ENCODE results near the gene PDXK. TPM values are rescaled to one million over a fixed set of nuclear protein-coding genes. Genes with fewer than 3 reads are reported as not detected.
"Not testable (repeated sequence)": the region's sequence is repeated elsewhere in the genome, so short reads cannot be mapped to it uniquely, and the experiment has no call there.

Gene PDXK
- total RNA-seq: 10 to 100 TPM; 90.8 to 94.3 TPM
- 10 to 100 TPM; 37.5 to 64.1 TPM for polyA plus RNA-seq

DNA sequence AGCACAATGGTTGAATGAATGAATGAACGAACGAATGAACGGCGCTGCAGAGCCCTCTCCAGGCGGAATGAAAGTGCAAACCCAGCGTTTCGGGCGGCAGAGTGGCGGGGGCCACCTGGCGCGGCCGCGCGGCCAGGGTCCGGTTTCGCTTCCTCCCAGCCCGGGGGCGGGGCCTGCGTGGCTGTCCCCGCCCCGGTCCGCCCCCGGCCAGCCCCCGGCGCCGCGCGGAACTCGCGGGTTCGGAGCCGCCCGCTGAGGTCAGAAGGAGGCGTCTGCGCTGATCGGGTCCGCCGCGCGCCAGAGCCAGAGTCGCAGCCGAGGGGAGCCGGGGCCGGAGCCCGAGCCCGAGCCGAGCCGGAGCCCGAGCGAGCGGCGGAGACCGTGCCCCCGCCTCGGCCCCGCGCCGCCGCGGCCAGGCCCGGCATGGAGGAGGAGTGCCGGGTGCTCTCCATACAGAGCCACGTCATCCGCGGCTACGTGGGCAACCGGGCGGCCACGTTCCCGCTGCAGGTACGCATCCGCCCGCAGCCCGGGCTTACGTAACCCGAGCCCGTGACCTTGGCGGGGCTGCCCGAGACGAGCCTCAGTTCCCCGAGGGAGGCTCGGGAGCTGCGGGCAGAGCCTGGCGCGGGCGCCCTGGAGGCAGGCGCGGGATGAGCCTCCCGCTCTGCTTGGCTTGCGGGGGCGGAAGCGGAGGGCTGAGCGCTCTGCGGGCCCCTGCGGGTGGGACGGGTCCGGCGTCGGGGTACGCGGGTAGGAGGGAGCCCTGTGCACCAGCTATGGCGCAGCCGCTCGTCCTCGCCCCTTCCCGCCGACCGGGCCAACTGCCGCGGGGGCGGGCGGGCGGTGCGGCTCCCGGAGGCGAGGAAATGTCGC is at the start of gene PDXK:
PDXK (plus strand) TSS at position 258 of the 876 bp plus-strand sequence; CDS start at position 424, 166 bp downstream.
- peak; percentile 79 to 85 (median 83) for DNase-seq
- Histone ChIP-seq H3K9me3 (ENCODE audit: control insufficient read depth in 1 of 2, low read length in 2 of 2) (no peaks in the 10 kb centered on the region), H3K36me3 (ENCODE audit: insufficient read depth, low read length) (no peaks in the 10 kb centered on the region), H3K27me3 (ENCODE audit: insufficient read depth, low read length) (no peaks in the 10 kb centered on the region), H3K27ac (ENCODE audit: low read depth, low read length) (peak within 1 kb of the TSS; percentile 75), H3K4me1 (ENCODE audit: insufficient read depth, low read length) (peaks cover 28% of the 10 kb centered on the region), H3K4me3 (ENCODE audit: low read length in 2 of 2) (peak within 1 kb of the TSS; percentile 62 to 86)
- Mint-ChIP-seq H3K27ac (peak within 1 kb of the TSS; percentile 65 to 91 (median 87)), H3K27me3 (no peaks in the 10 kb centered on the region), H3K4me1 (peaks cover 10 to 35% (median 24%) of the 10 kb centered on the region in 4 donors), H3K36me3 (peaks cover 0 to 5% of the 10 kb centered on the region in 2 donors), H3K9me3 (no peaks in the 10 kb centered on the region), H3K4me3 (peak within 1 kb of the TSS; percentile 83 to 90 (median 85))
- ChIA-PET CTCF (ENCODE audit: partially characterized antibody) (interaction anchor here (1.0 kb wide), 1 partner anchor 70 kb away, joined by 3 read pairs; the partner anchor contains the start of gene RRP1), POLR2A (ENCODE audit: partially characterized antibody) (interaction anchor here (0.9 to 4.1 kb wide), 6 partner anchors 10 to 745 kb away, joined by 3 to 42 read pairs (median 4); partner anchors contain the start of genes HSF2BP, PKNOX1, RRP1 and RRP1B)
- intact Hi-C loops (cut with micrococcal nuclease): loop anchor here (1.0 to 5.0 kb wide), 3 partner anchors 9 to 60 kb away; partner anchors contain the start of genes CSTB, HSF2BP and RRP1B

DNA sequence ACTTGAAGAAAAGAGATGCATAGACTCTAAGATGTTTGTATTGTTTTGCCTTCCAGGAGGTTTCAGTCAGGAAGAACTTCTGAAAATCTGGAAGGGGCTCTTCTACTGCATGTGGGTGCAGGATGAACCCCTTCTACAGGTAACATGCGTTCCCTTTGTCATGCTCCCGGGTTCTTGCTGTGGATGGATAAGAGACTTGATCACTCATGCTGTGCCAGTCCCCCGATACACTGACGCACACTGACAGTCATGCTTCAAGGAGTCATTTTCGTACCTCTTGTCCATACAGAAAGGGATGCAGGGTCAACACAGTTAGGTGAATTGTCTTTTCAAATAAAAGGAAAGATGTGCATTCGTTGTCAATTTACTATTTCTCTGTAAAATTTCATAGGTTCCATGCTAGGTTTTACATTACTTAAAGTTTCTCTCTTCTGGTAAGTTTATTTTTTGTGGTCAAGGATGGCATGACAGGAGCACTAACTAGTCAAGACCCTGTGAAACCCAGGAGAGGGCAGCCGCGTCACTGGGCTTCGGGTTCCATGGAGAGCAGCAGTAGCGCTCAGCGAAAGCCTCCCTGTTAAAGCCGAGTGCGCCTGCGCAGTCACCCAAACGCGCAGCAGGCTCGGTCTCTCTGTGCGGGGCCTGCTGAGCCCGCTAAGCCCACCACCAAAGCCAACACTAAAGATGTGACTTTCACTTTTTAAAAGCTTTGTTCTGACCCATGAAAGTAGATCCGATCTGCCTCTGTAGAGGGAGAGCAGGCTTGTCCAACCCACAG is 48.9 kb upstream of the PDXK start:
- H3K27ac Mint-ChIP-seq: peak overlapping the region in 2 of 7 donors; percentile 35 to 54
- POLR2A ChIA-PET (ENCODE audit: partially characterized antibody): no interaction called here

DNA sequence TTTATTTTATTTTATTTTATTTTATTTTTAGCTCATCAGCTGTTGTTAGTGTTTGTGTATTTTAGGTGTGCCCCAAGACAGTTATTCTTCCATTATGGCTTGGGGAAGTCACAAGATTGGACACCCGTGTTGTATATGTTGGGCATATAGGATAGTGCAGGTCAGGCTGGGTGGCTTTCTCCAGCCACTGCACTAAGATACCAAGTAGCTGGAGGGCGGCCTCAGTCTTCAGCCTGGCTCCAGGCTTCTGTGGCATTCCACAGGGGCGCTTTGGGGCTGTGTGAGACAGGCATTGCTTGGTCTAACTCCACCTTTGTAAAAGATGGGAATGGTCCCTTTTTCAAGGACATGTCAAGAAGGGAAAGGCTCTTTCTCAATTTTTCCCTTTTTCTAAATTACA is 43.1 kb upstream of the PDXK start:
- Histone ChIP-seq H3K36me3 (ENCODE audit: insufficient read depth, low read length) (peaks cover 53% of the 10 kb centered on the region), H3K4me3 (ENCODE audit: low read length in 2 of 2) (no peak overlapping the region), H3K4me1 (ENCODE audit: insufficient read depth, low read length) (no peaks in the 10 kb centered on the region), H3K27ac (ENCODE audit: low read depth, low read length) (no peak overlapping the region), H3K27me3 (ENCODE audit: insufficient read depth, low read length) (no peaks in the 10 kb centered on the region), H3K9me3 (ENCODE audit: control insufficient read depth in 1 of 2, low read length in 2 of 2) (no peaks in the 10 kb centered on the region)
- POLR2A ChIA-PET (ENCODE audit: partially characterized antibody): interaction anchor here (1.0 kb wide), 1 partner anchor 113 kb away, joined by 3 read pairs; the partner anchor contains the start of gene RRP1
- Mint-ChIP-seq H3K9me3 (no peaks in the 10 kb centered on the region), H3K27me3 (no peaks in the 10 kb centered on the region), H3K4me3 (no peak overlapping the region), H3K36me3 (peaks cover 49 to 74% of the 10 kb centered on the region in 2 donors), H3K27ac (no peak overlapping the region), H3K4me1 (peaks cover 0 to 10% (median 5%) of the 10 kb centered on the region in 4 donors)
- DNase-seq: no peak
- CTCF ChIA-PET (ENCODE audit: partially characterized antibody): no interaction called here
- intact Hi-C loops (cut with micrococcal nuclease): no loop called here

More for the DNA sequence above, 48.9 kb upstream of the PDXK start:
- no peaks in the 10 kb centered on the region for H3K27me3 Mint-ChIP-seq
- no peaks in the 10 kb centered on the region for H3K27me3 ChIP-seq (ENCODE audit: insufficient read depth, low read length)
- intact Hi-C loops (cut with micrococcal nuclease): no loop called here
- no peak overlapping the region for H3K27ac ChIP-seq (ENCODE audit: low read depth, low read length)
- H3K36me3 ChIP-seq (ENCODE audit: insufficient read depth, low read length): peaks cover 39% of the 10 kb centered on the region
- H3K4me3 ChIP-seq (ENCODE audit: low read length in 2 of 2): no peak overlapping the region
- CTCF ChIA-PET (ENCODE audit: partially characterized antibody): no interaction called here
- H3K4me1 ChIP-seq (ENCODE audit: insufficient read depth, low read length): peaks cover 5% of the 10 kb centered on the region
- H3K4me1 Mint-ChIP-seq: peaks cover 18 to 39% (median 22%) of the 10 kb centered on the region in 4 donors
- H3K9me3 ChIP-seq (ENCODE audit: control insufficient read depth in 1 of 2, low read length in 2 of 2): no peaks in the 10 kb centered on the region
- no peak overlapping the region for H3K4me3 Mint-ChIP-seq
- H3K9me3 Mint-ChIP-seq: peaks cover 0 to 2% (median 0%) of the 10 kb centered on the region in 8 donors
- DNase-seq: no peak
- H3K36me3 Mint-ChIP-seq: peaks cover 45 to 59% of the 10 kb centered on the region in 2 donors

DNA sequence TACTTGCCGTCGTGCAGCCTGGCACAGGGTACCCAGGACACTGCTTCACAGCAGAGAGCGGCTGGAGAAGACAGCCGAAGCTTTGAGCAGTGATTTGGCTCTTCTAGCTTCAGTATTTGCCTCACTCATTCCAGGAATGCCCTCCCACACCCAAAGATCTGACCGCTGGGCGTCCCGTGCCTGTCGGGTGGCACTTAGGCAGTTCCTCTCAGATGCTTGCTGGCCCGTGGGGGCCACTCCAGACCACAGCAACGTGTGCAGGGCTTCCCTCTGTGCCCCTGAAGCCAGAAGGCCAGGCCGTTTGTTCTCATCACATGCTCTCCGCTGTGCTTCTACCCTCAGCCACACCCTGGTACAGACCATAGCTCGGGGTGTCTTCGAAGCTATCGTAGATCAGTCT is 42.5 kb upstream of the PDXK start:
- H3K4me1 Mint-ChIP-seq: peaks cover 0 to 10% (median 5%) of the 10 kb centered on the region in 4 donors
- peaks cover 49 to 73% of the 10 kb centered on the region in 2 donors for H3K36me3 Mint-ChIP-seq
- no peaks in the 10 kb centered on the region for H3K27me3 Mint-ChIP-seq
- Histone ChIP-seq H3K27ac (ENCODE audit: low read depth, low read length) (no peak overlapping the region), H3K4me3 (ENCODE audit: low read length in 2 of 2) (no peak overlapping the region), H3K9me3 (ENCODE audit: control insufficient read depth in 1 of 2, low read length in 2 of 2) (no peaks in the 10 kb centered on the region), H3K4me1 (ENCODE audit: insufficient read depth, low read length) (no peaks in the 10 kb centered on the region), H3K36me3 (ENCODE audit: insufficient read depth, low read length) (peaks cover 49% of the 10 kb centered on the region), H3K27me3 (ENCODE audit: insufficient read depth, low read length) (no peaks in the 10 kb centered on the region)
- intact Hi-C loops (cut with micrococcal nuclease): no loop called here
- peak overlapping the region in 1 of 7 donors; percentile 17 for H3K27ac Mint-ChIP-seq
- POLR2A ChIA-PET (ENCODE audit: partially characterized antibody): interaction anchor here (1.0 kb wide), 1 partner anchor 113 kb away, joined by 3 read pairs; the partner anchor contains the start of gene RRP1
- CTCF ChIA-PET (ENCODE audit: partially characterized antibody): no interaction called here
- no peak for DNase-seq
- H3K4me3 Mint-ChIP-seq: no peak overlapping the region
- no peaks in the 10 kb centered on the region for H3K9me3 Mint-ChIP-seq

DNA sequence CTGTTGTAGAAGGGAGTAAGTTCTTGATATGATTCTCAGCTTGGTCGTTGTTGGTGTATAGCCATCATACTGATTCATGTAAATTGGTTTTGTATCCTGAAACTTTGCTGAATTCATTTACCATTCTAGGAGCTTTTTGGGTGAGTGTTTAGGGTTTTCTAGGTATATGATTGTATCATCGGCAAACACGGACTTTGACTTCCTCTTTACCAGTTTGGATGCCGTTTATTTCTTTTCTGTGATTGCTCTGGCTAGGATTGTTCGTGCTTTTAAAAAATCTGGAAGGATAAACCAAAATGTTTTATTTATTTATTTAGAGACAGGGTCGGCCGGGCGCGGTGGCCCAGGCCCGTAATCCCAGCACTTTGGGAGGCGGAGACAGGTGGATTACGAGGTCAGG is 39.0 kb upstream of the PDXK start:
- Mint-ChIP-seq H3K27me3 (no peaks in the 10 kb centered on the region), H3K4me3 (no peak overlapping the region), H3K36me3 (peaks cover 50 to 70% of the 10 kb centered on the region in 2 donors), H3K9me3 (no peaks in the 10 kb centered on the region), H3K27ac (peak overlapping the region in 2 of 7 donors; percentile 3 to 69), H3K4me1 (peaks cover 5 to 9% (median 7%) of the 10 kb centered on the region in 4 donors)
- intact Hi-C loops (cut with micrococcal nuclease): no loop called here
- H3K27ac ChIP-seq (ENCODE audit: low read depth, low read length): no peak overlapping the region
- H3K27me3 ChIP-seq (ENCODE audit: insufficient read depth, low read length): no peaks in the 10 kb centered on the region
- no peak for DNase-seq
- ChIA-PET CTCF (ENCODE audit: partially characterized antibody) (no interaction called here), POLR2A (ENCODE audit: partially characterized antibody) (no interaction called here)
- no peaks in the 10 kb centered on the region for H3K4me1 ChIP-seq (ENCODE audit: insufficient read depth, low read length)
- H3K4me3 ChIP-seq (ENCODE audit: low read length in 2 of 2): no peak overlapping the region
- peaks cover 58% of the 10 kb centered on the region for H3K36me3 ChIP-seq (ENCODE audit: insufficient read depth, low read length)
- no peaks in the 10 kb centered on the region for H3K9me3 ChIP-seq (ENCODE audit: control insufficient read depth in 1 of 2, low read length in 2 of 2)

DNA sequence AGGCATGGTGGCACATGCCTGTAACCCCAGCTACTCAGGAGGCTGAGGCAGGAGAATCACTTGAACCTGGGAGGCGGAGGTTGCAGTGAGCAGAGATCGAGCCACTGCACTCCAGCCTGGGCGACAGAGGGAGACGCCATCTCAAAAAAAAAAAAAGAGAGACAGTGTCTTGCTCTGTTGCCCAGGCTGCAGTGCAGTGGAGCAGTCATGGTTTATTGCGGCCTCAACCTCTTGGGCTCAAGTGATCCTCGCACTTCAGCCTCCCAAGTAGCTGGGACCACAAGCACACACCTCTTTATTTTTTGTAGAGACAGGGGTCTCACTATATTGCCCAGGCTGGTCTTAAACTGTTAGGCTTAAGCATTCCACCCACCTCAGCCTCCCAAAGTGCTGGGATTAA is 38.5 kb upstream of the PDXK start:
- H3K36me3 Mint-ChIP-seq: peaks cover 51 to 70% of the 10 kb centered on the region in 2 donors
- H3K27ac ChIP-seq (ENCODE audit: low read depth, low read length); intact Hi-C loops (cut with micrococcal nuclease); H3K4me1 Mint-ChIP-seq; H3K27me3 Mint-ChIP-seq; H3K4me1 ChIP-seq (ENCODE audit: insufficient read depth, low read length); CTCF ChIA-PET (ENCODE audit: partially characterized antibody); H3K27ac Mint-ChIP-seq; POLR2A ChIA-PET (ENCODE audit: partially characterized antibody); DNase-seq; H3K4me3 ChIP-seq (ENCODE audit: low read length in 2 of 2); H3K9me3 Mint-ChIP-seq; H3K9me3 ChIP-seq (ENCODE audit: control insufficient read depth in 1 of 2, low read length in 2 of 2); H3K27me3 ChIP-seq (ENCODE audit: insufficient read depth, low read length); H3K4me3 Mint-ChIP-seq: not testable (repeated sequence)
- H3K36me3 ChIP-seq (ENCODE audit: insufficient read depth, low read length): peaks cover 59% of the 10 kb centered on the region

DNA sequence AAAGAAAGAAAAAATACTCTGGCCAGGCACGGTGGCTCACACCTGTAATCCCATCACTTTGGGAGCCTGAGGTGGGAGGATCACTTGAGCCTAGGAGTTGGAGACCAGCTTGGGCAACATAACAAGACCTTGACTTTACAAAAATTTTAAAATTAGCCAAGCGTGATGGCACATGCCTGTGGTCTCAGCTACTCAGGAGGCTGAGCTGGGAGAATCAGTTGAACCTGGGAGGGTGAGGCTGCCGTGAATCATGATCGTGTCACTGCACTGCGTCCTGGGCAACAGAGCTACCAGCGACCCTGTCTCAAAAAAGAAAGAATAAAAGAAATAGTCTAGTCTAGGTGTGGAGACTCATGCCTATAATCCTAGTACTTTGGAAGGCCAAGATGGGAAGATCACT is 37.3 kb upstream of the PDXK start:
- H3K4me1 Mint-ChIP-seq: peaks cover 5 to 9% (median 7%) of the 10 kb centered on the region in 4 donors
- POLR2A ChIA-PET (ENCODE audit: partially characterized antibody): no interaction called here
- H3K27ac Mint-ChIP-seq: no peak overlapping the region
- no peak overlapping the region for H3K27ac ChIP-seq (ENCODE audit: low read depth, low read length)
- no peak overlapping the region for H3K4me3 Mint-ChIP-seq
- DNase-seq: no peak
- H3K9me3 Mint-ChIP-seq: no peaks in the 10 kb centered on the region
- H3K4me3 ChIP-seq (ENCODE audit: low read length in 2 of 2): no peak overlapping the region
- H3K9me3 ChIP-seq (ENCODE audit: control insufficient read depth in 1 of 2, low read length in 2 of 2): no peaks in the 10 kb centered on the region
- no peaks in the 10 kb centered on the region for H3K27me3 ChIP-seq (ENCODE audit: insufficient read depth, low read length)
- peaks cover 61% of the 10 kb centered on the region for H3K36me3 ChIP-seq (ENCODE audit: insufficient read depth, low read length)
- intact Hi-C loops (cut with micrococcal nuclease): no loop called here
- CTCF ChIA-PET (ENCODE audit: partially characterized antibody): no interaction called here
- no peaks in the 10 kb centered on the region for H3K4me1 ChIP-seq (ENCODE audit: insufficient read depth, low read length)
- no peaks in the 10 kb centered on the region for H3K27me3 Mint-ChIP-seq
- H3K36me3 Mint-ChIP-seq: peaks cover 53 to 72% of the 10 kb centered on the region in 2 donors

Measured in CD4-positive, alpha-beta memory T cell (primary cell).